SK-N-SH (cell line): ENCODE measurements around the gene NFATC4.

ENCODE experiments used
- CTCF ChIP-seq: fragments of 200-600 bp; sonication (generic); IDR thresholded peaks from 2 replicates; pipeline ENCODE4 v1.6.1; 2017; ENCODE audit warnings: antibody characterized with exemption, mild to moderate bottlenecking, moderate library complexity
- MXI1 ChIP-seq: IDR thresholded peaks from 2 replicates; pipeline ENCODE4 v1.6.1; 2012; ENCODE audit warnings: mild to moderate bottlenecking, low read depth, low read length, improper control_type of control experiment
- RAD21 ChIP-seq: IDR thresholded peaks from 2 replicates; pipeline ENCODE4 v1.6.1; 2012; ENCODE audit warnings: mild to moderate bottlenecking, low read length
- TEAD4 ChIP-seq: IDR thresholded peaks from 2 replicates; pipeline ENCODE4 v1.4.0; 2012; ENCODE audit warnings: mild to moderate bottlenecking, borderline replicate concordance; ENCODE audit not compliant: insufficient read depth
- USF1 ChIP-seq: IDR thresholded peaks from 2 replicates; pipeline ENCODE4 v1.4.0; 2012; ENCODE audit warnings: low read depth, borderline replicate concordance

- TF ChIP-seq TEAD4, result no peak
- TF ChIP-seq USF1, result no peak
- TF ChIP-seq CTCF, result no peak
- no peak for TF ChIP-seq MXI1
- TF ChIP-seq RAD21, result no peak
These were observed 59.8 kb downstream of the NFATC4 start for GRCh38 chr14:24427537-24428508.
